ENCODE results near the gene HSPA6. TPM values are rescaled to one million over a fixed set of nuclear protein-coding genes. Genes with fewer than 3 reads are reported as not detected.
"Not testable (repeated sequence)": the region's sequence is repeated elsewhere in the genome, so short reads cannot be mapped to it uniquely, and the experiment has no call there.

The HSPA6 gene
- total RNA-seq, 2 experiments from 2014 or later = 0.47 to 1.1 TPM

DNA sequence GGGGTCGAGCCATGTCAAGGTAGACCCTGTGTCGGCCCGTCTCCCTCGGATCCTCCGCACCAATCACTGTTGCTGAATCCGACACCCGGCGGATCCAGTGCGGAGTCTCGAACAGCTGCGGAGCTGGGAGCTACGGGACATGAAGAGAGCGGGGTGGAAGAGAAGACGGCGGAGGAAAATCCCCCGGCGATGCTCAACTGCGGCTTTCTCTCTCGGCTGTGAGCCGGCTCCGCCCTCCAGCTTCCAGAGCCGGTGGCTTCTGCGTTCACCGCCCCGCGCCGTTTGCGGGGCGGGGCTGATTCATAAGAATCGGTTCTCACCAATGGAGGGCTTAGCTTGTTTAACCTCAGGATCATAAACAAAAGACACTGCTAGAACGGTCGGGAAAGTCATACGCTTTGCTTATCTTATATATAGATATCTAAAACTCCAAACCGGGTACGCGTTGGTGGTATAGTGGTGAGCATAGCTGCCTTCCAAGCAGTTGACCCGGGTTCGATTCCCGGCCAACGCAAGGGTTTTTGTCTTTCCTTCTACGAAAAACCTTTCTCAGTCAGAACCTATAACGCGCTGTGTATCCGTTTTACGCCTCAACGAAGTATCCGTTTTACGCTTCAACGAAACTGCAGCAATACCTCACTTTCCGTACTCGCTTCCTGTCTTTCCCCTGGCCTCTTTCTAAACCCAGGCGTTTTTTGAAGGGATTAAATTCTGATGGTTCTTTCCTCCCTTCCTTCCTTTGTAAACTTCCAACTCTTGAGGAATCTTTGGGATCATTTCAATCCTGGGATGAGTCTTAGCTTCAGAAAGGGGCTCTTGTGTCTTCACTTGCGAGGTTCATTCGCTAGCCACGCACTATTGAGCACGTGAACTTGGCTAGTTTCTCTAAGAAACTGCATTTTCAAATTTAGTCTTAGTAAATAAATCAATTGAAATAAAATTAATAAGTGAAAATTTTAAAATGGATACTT is 6.6 kb downstream of the HSPA6 start:
- H3K27me3 Mint-ChIP-seq = peaks cover 19% of the 10 kb centered on the region
- peaks cover 14% of the 10 kb centered on the region for H3K4me1 Mint-ChIP-seq
- CTCF ChIA-PET = interaction anchor here (2.5 kb wide), 1 partner anchor 9 kb away, joined by 11 read pairs; no protein-coding TSS in a partner anchor
- DNase-seq (peak; percentile 96), ATAC-seq (peak; percentile 79)
- H3K36me3 Mint-ChIP-seq; H3K9me3 Mint-ChIP-seq (ENCODE audit: low read depth): not testable (repeated sequence)
- peak overlapping the region; percentile 81 for H3K4me3 Mint-ChIP-seq
- H3K27ac Mint-ChIP-seq = peak overlapping the region; percentile 96

DNA sequence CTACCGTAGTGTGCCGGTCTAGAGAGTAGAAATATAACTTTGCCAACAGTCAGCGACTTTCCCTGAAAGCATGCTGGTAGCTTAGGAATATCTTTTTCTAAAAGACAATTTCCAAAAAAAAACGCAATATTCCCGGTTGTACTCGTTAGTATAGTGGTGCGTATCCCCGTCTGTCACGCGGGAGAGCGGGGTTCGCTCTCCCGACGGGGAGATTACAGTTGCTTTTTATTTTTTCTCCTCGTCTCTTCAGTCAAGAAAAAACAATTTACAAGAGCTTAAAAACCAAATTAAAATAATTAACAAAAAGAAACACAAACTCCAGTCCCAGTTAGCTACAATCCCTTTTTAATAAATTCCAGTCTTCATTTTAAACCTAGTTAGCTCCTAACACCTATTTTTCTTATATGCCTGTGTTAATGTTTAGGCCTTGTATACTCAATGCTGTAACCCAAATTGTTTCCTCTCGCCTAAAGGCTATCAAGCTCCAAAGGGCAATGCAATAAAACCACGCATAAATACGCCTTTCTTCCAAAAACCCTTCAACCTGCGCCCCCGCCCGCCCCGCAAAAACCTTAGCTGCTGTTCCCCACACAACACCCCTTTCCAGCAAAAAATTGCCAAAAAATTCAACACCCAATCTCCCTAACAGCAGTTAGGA is 7.8 kb downstream of the HSPA6 start:
- Mint-ChIP-seq H3K36me3 (no peaks in the 10 kb centered on the region), H3K27ac (peak overlapping the region; percentile 19), H3K4me1 (peaks cover 15% of the 10 kb centered on the region), H3K9me3 (ENCODE audit: low read depth) (no peaks in the 10 kb centered on the region), H3K27me3 (peaks cover 13% of the 10 kb centered on the region), H3K4me3 (no peak overlapping the region)
- CTCF ChIA-PET = interaction anchor here (0.6 to 2.5 kb wide), 4 partner anchors 8 to 209 kb away, joined by 3 to 11 read pairs (median 4); no protein-coding TSS in a partner anchor
- no peak for DNase-seq
- no peak for ATAC-seq

DNA sequence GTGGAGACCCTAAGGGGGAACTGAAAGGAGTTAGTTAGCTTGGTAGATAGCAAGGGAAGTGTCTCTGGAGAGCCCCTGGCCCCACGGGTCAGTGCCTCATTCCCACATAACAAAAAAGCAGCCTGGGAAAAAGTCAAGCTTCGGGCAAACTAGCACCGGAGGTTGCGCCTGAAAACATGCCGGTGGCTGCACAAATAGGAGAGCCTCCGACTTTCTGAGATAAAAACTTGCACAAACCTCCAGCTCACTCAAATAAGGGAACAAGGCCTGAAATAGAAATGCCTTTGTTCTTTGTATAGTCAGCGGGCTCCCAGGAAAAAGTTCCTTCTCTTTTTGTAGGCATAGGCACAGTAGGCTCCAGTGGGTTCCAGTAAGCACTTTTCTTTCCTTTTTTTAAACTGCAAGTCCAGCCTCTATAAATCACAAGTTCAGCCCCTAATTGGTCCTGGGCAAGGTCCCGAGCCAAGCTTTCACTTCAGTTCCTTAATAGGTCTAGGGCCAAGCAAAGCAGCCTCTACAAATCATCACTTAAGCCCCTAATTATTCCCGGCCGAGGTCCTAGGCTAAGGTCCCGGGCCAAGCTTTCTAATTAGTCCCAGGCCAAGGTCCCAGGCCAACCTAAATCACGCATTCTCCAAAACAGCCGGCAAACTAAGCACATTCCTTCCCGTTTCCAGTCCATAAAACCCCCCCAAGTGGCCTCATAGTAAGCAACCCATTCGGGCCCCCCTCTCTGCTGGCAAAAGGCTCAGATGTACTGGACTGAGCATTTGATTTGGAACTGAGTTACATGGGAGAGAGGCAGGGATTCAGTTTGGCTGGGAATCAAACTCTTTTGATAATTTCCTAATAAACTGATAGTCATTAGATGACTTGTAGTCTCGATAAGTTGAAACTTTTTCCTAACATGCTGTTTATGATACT is 8.6 kb downstream of the HSPA6 start:
- CTCF ChIA-PET = interaction anchor here (0.6 to 1.2 kb wide), 3 partner anchors 9 to 209 kb away, joined by 3 to 5 read pairs (median 4); no protein-coding TSS in a partner anchor
- Mint-ChIP-seq H3K4me1 (peaks cover 20% of the 10 kb centered on the region), H3K27me3 (peaks cover 16% of the 10 kb centered on the region)
- not testable (repeated sequence) for H3K9me3 Mint-ChIP-seq (ENCODE audit: low read depth); H3K36me3 Mint-ChIP-seq; H3K4me3 Mint-ChIP-seq; H3K27ac Mint-ChIP-seq; DNase-seq; ATAC-seq

DNA sequence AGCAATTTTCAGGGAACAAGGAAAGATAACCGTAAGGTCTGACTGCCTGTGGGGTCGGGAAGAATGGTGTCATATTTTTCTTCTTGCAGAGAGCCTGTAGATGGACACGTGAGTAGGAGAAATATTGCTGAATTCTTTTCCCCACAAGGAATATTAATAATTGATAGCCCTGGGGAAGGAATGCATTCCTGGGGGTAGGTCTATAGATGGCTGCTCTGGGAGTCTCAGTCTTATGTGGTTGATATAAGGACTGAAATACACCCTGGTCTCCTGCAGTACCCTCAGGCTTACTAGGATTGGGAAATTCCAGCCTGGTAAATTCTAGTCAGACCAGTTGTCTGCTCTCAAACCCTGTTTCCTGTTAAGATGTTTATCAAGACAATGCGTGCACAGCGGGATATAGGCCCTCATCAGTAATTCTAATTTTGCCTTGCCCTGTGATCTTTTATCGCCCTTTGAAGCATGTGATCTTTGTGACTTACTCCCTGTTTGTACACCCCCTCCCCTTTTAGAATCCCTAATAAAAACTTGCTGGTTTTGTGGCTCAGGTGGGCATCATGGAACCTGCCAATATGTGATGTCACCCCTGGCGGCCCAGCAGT is 12.8 kb downstream of the HSPA6 start:
- ATAC-seq; H3K27me3 Mint-ChIP-seq; DNase-seq; H3K36me3 Mint-ChIP-seq; H3K4me3 Mint-ChIP-seq; H3K27ac Mint-ChIP-seq; CTCF ChIA-PET; H3K9me3 Mint-ChIP-seq (ENCODE audit: low read depth): not testable (repeated sequence)
- H3K4me1 Mint-ChIP-seq = peaks cover 35% of the 10 kb centered on the region

DNA sequence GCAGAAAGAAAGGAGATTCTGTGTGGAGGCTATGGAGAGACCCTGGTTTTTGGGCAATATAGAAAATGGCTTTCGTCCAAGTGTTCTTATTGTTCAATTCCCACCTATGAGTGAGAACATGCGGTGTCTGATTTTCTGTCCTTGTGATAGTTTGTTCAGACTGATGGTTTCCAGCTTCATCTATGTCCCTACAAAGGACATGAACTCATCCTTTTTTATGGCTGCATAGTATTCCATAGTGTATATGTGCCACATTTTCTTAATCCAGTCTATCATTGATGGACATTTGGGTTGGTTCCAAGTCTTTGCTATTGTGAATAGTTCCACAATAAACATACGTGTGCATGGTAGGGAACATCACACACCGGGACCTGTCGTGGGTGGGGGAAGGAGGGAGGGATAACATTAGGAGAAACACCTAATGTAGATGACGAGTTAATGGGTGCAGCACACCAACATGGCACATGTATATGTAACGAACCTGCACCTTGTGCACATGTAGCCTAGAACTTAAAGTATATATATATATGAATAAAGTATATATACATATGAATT is 14.7 kb downstream of the HSPA6 start:
- CTCF ChIA-PET = interaction anchor here (0.9 to 1.8 kb wide), 4 partner anchors 8 to 200 kb away, joined by 3 to 11 read pairs (median 4); no protein-coding TSS in a partner anchor
- not testable (repeated sequence) for ATAC-seq; H3K27me3 Mint-ChIP-seq; DNase-seq; H3K36me3 Mint-ChIP-seq; H3K9me3 Mint-ChIP-seq (ENCODE audit: low read depth); H3K27ac Mint-ChIP-seq
- H3K4me1 Mint-ChIP-seq = peaks cover 49% of the 10 kb centered on the region
- H3K4me3 Mint-ChIP-seq = peak overlapping the region; percentile 84

DNA sequence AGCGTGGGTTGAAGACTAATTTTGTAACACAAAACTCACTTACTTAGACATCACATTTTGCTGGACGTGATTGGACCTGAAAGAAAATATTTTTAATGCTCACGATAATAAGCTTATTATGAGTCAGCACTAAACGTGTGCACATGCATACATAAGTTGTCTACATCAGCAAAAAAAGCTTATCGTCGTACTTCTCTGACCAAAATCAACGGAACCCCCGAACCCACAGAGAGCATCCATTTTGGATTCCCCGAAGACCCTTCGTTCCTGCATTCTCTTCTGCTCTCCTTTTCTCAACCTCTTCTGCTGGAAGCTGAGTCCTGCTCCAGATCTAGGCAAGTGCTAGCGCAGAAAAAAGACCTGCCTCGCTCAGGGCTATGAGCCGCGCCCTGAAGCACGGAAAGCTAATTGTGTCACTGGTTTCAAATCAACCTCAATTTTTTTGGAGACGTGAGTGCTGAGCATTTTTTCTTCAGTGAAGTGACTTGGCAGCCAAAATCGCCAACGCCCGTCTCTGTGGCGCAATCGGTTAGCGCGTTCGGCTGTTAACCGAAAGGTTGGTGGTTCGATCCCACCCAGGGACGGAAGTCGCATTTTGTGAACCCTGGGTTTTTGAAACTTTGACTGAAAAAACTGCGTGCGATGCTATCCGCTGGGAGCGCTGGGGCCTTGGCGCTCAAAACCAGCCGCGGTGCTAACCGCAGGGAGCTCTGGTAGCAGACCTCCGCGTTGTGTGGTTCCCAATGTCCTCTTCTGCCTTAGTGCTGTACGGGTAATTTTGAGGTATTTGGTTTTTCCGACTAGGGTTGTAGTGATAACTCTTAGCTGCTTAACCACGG is 15.6 kb downstream of the HSPA6 start:
- not testable (repeated sequence) for H3K27me3 Mint-ChIP-seq; H3K36me3 Mint-ChIP-seq; H3K9me3 Mint-ChIP-seq (ENCODE audit: low read depth)
- ATAC-seq = peak; percentile 64
- Mint-ChIP-seq H3K4me1 (peaks cover 53% of the 10 kb centered on the region), H3K27ac (peak overlapping the region; percentile 96), H3K4me3 (peak overlapping the region; percentile 84)
- CTCF ChIA-PET = interaction anchor here (0.9 to 1.8 kb wide), 4 partner anchors 9 to 200 kb away, joined by 3 to 11 read pairs (median 4); no protein-coding TSS in a partner anchor
- DNase-seq = peak; percentile 95

DNA sequence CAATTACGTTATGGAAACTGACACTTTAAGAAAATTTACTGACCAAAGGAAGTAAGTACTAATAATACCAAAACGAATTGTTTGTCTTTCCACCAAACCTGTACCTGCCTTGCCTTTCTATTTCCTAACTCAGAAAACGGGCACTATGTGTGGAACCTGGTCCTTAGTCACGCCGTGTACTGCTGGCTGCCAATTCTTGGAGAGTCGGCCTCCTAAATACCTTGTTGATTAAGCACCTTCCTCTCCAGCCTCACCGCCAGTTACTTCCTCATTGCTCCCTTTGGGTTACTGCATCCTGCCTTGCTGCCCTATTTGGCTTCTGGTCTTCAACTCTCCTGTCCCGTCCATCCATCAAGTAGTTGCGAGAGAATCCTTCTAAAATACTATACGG is 16.2 kb downstream of the HSPA6 start:
- ATAC-seq (peak; percentile 43), DNase-seq (peak; percentile 64)
- H3K4me1 Mint-ChIP-seq = peaks cover 59% of the 10 kb centered on the region
- CTCF ChIA-PET = interaction anchor here (1.5 to 1.8 kb wide), 3 partner anchors 10 to 198 kb away, joined by 4 to 11 read pairs (median 5); no protein-coding TSS in a partner anchor
- not testable (repeated sequence) for H3K9me3 Mint-ChIP-seq (ENCODE audit: low read depth); H3K36me3 Mint-ChIP-seq; H3K27me3 Mint-ChIP-seq
- peak overlapping the region; percentile 96 for H3K27ac Mint-ChIP-seq
- peak overlapping the region; percentile 84 for H3K4me3 Mint-ChIP-seq

DNA sequence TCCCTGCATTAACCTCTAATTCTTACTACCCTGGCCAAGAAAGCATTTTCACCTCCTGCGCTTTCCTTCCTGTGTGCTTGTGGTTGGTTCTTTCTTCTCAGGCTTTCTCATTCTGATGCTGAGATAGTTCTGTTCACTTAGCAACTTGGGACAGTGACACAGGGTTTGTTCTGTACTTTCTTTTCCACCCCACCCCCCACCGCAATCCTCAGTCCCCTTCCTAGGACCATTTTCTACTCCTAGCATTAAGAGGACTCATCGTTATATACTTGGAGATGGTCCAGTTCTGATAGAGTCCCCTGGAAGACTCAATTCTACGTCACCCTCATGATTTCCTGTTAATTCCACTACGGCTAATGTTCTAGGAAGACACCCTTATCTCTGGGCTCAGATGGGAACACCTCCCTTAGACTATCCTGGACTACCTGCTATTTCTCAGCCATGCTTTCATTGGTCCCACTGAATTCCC is 17.8 kb downstream of the HSPA6 start:
- peak overlapping the region; percentile 90 for H3K27ac Mint-ChIP-seq
- not testable (repeated sequence) for H3K9me3 Mint-ChIP-seq (ENCODE audit: low read depth); H3K36me3 Mint-ChIP-seq; H3K27me3 Mint-ChIP-seq
- DNase-seq (peak; percentile 84), ATAC-seq (peak; percentile 62)
- peaks cover 64% of the 10 kb centered on the region for H3K4me1 Mint-ChIP-seq
- CTCF ChIA-PET = interaction anchor here (1.1 kb wide), 1 partner anchor 10 kb away, joined by 3 read pairs; no protein-coding TSS in a partner anchor
- peak overlapping the region; percentile 58 for H3K4me3 Mint-ChIP-seq

DNA sequence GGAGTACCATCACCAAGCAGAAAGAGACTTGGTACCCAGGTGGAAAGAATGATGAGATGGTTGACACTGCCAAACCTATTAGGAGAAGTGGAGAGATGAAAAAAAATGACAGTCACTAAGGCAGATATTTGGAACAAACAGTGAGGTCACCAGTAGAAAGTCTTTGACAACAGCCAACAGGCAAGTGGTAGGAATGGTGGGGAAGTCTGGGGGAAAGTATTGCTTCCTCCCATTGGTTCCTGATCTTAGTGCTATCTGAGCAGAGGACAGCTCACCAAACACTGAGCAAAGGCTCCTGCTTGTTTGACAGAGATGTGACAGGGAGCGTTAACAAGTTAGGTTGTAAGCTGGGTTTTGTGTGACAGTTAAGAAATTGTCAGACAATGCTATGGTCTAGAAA is 18.8 kb downstream of the HSPA6 start:
- H3K36me3 Mint-ChIP-seq; H3K9me3 Mint-ChIP-seq (ENCODE audit: low read depth); CTCF ChIA-PET; H3K4me3 Mint-ChIP-seq; DNase-seq; H3K27me3 Mint-ChIP-seq; ATAC-seq: not testable (repeated sequence)
- peaks cover 59% of the 10 kb centered on the region for H3K4me1 Mint-ChIP-seq
- H3K27ac Mint-ChIP-seq = peak overlapping the region; percentile 90

DNA sequence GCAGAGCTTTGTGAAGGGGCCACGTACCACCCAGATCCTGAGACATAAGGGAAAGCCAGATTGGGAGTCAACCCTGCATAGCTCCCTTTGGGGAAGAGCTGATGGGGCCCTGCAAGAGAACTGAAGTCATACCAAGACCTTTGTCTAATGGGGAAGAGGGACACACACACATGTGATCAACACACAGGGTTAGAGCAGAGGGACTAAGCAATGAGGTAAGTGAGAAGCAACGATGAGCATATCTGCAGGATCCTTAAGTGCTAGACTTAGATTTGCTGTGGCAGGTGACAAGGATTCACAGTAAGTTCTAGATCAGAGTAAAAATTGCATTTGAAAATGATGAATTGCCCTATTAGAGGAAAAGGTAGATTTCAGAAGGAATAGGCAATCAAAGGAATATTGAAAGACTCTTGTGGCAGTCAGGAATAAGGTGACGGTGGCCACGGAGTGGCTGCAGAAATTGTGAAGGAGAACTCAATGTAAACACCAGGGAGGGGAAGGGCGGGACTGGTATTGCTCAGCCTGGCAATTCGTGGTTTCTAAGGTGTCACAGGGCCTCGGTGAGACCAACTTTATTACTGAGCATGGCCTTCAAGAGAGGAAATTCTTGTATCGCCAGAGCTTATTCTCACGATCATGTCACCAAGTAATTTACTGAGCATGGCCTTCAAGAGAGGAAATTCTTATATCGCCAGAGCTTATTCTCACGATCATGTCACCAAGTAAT is 20.8 kb downstream of the HSPA6 start:
- not testable (repeated sequence) for H3K36me3 Mint-ChIP-seq; H3K9me3 Mint-ChIP-seq (ENCODE audit: low read depth); H3K27me3 Mint-ChIP-seq; H3K4me3 Mint-ChIP-seq
- DNase-seq (peak; percentile 71), ATAC-seq (peak; percentile 29)
- CTCF ChIA-PET = interaction anchor here (0.6 kb wide), 1 partner anchor 1219 kb away, joined by 3 read pairs; no protein-coding TSS in a partner anchor
- H3K27ac Mint-ChIP-seq = peak overlapping the region; percentile 75
- H3K4me1 Mint-ChIP-seq = peaks cover 57% of the 10 kb centered on the region

Measured in activated CD8-positive, alpha-beta memory T cell treated with anti-CD3 and anti-CD28 coated beads, Interleukin-2, amount 10 ng/mL, durations not matched to agents 7 days and 5 days (primary cell).